ENCODE results near the gene GIGYF1. TPM values are rescaled to one million over a fixed set of nuclear protein-coding genes. Genes with fewer than 3 reads are reported as not detected.
A peak's percentile ranks its signal among the peaks of the same experiment; 100 is the strongest.
"Not testable (repeated sequence)": the region's sequence is repeated elsewhere in the genome, so short reads cannot be mapped to it uniquely, and the experiment has no call there.

GIGYF1 gene
- total RNA-seq, 3 donors from 2014 or later = 25.0 to 39.0 (median 34.8) TPM

- Histone ChIP-seq H3K27ac (peak overlapping the region; percentile 91 to 93), H3K9me3 (no peaks in the 10 kb centered on the region), H3K4me1 (peaks cover 0 to 13% of the 10 kb centered on the region in 2 donors), H3K4me3 (peak overlapping the region; percentile 65 to 87 (median 79)), H3K27me3 (no peaks in the 10 kb centered on the region), H3K36me3 (no peaks in the 10 kb centered on the region)
- intact Hi-C loops (cut with DNase I; ENCODE audit: low total_unique reads) = loop anchor here (10.0 kb wide), 1 partner anchor 158 kb away; the partner anchor contains the start of gene TRIP6
- TF ChIP-seq POLR2AphosphoS5 (IDR thresholded peaks at IDR 0.05) (no peak), CTCF (IDR thresholded peaks at IDR 0.05) (no peak), POLR2A (IDR thresholded peaks at IDR 0.05) (no peak)
- DNase-seq (ENCODE audit: low spot score in 2 of 2) = no peak
Measured at GRCh38 chr7:100706672-100707311, 12.7 kb upstream of the GIGYF1 start.

- no peaks in the 10 kb centered on the region for H3K27me3 ChIP-seq
- peak within 1 kb of the TSS; percentile 91 to 93 for H3K27ac ChIP-seq
- TF ChIP-seq POLR2AphosphoS5 (IDR thresholded peaks at IDR 0.05) = peak; percentile 69 to 87 (median 86)
- TF ChIP-seq POLR2A (IDR thresholded peaks at IDR 0.05) = peak; percentile 43
- TF ChIP-seq CTCF (IDR thresholded peaks at IDR 0.05) = no peak
- no peaks in the 10 kb centered on the region for H3K9me3 ChIP-seq
- peaks cover 0 to 13% of the 10 kb centered on the region in 2 donors for H3K4me1 ChIP-seq
- DNase-seq (ENCODE audit: low spot score in 2 of 2) = peak; percentile 97 to 100
- intact Hi-C loops (cut with DNase I; ENCODE audit: low total_unique reads) = loop anchor here (10.0 kb wide), 1 partner anchor 159 kb away; the partner anchor contains the start of gene TRIP6
- H3K36me3 ChIP-seq = no peaks in the 10 kb centered on the region
- peak within 1 kb of the TSS; percentile 65 to 87 (median 79) for H3K4me3 ChIP-seq
Measured at GRCh38 chr7:100705753-100706671, 12.0 kb upstream of the GIGYF1 start, which contains the start of gene POP7. TSS of gene POP7 (plus strand) at chr7:100706121. CDS start at chr7:100706831, 710 bp downstream.

GRCh38 chr7:100705320-100705752, 11.3 kb upstream of the GIGYF1 start:
- TF ChIP-seq CTCF (IDR thresholded peaks at IDR 0.05) (peak; percentile 83 to 95 (median 88)), POLR2AphosphoS5 (IDR thresholded peaks at IDR 0.05) (no peak), POLR2A (IDR thresholded peaks at IDR 0.05) (no peak)
- peak; percentile 58 to 73 for DNase-seq (ENCODE audit: low spot score in 2 of 2)
- H3K36me3 ChIP-seq = no peaks in the 10 kb centered on the region
- peak overlapping the region; percentile 91 to 93 for H3K27ac ChIP-seq
- intact Hi-C loops (cut with DNase I; ENCODE audit: low total_unique reads) = loop anchor here (10.0 kb wide), 1 partner anchor 159 kb away; the partner anchor contains the start of gene TRIP6
- peak overlapping the region; percentile 65 to 87 (median 79) for H3K4me3 ChIP-seq
- H3K9me3 ChIP-seq = no peaks in the 10 kb centered on the region
- peaks cover 0 to 13% of the 10 kb centered on the region in 2 donors for H3K4me1 ChIP-seq
- no peaks in the 10 kb centered on the region for H3K27me3 ChIP-seq

DNA sequence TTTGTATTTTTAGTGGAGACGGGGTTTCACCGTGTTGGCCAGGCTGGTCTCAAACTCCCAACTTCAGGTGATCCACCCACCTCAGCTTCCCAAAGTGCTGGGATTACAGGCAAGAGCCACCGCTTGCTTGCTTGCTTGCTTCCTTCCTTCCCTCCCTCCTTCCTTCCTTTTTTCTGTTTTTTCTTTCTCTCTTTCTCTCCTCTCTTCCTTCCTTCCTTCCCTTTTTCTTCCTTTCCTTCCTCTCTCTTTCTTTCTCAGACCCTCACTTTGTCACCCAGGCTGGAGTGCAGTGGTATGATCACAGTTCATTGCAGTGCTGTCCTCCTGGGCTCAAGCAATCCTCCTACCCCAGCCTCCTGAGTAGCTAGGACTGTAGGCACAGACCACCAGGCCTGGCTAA, 7.0 kb upstream of the GIGYF1 start:
- intact Hi-C loops (cut with DNase I; ENCODE audit: low total_unique reads) = loop anchor here (10.0 kb wide), 1 partner anchor 164 kb away; the partner anchor contains the start of gene TRIP6
- not testable (repeated sequence) for H3K4me3 ChIP-seq; H3K4me1 ChIP-seq; H3K9me3 ChIP-seq; H3K36me3 ChIP-seq; H3K27ac ChIP-seq; H3K27me3 ChIP-seq; DNase-seq (ENCODE audit: low spot score in 2 of 2)

DNA sequence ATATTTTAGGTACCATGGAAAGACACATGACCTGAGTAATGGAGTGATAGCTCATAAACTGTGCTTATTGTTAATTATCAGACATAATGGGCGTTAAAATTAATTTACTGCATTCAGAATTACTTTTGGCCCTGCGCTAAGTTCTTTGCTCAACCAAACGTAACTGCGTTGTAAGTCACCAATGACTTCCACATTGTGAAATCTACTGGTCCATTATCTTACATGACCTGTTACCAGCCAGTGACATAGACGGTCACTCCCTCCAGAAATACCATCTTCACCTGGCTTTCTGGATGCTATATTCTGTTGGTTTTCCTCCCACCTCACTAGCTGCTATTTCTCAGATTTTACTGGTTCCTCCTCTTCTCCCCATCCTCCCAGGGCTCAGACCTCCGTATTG, 5.0 kb upstream of the GIGYF1 start:
- TF ChIP-seq CTCF (IDR thresholded peaks at IDR 0.05) (no peak), POLR2AphosphoS5 (IDR thresholded peaks at IDR 0.05) (no peak), POLR2A (IDR thresholded peaks at IDR 0.05) (no peak)
- no peaks in the 10 kb centered on the region for H3K9me3 ChIP-seq
- no peaks in the 10 kb centered on the region for H3K36me3 ChIP-seq
- H3K27ac ChIP-seq = no peak overlapping the region
- no peaks in the 10 kb centered on the region for H3K4me1 ChIP-seq
- DNase-seq (ENCODE audit: low spot score in 2 of 2) = no peak
- H3K4me3 ChIP-seq = no peak overlapping the region
- H3K27me3 ChIP-seq = no peaks in the 10 kb centered on the region
- intact Hi-C loops (cut with DNase I; ENCODE audit: low total_unique reads) = no loop called here

All from breast epithelium (tissue), 4 donors.